Lower lobe of right lung (tissue), 2 donors: ENCODE results near the gene SAP30BP. TPM values are rescaled to one million over a fixed set of nuclear protein-coding genes. Genes with fewer than 3 reads are reported as not detected.

Experiments
- ATAC-seq, 2 donors: fragments of 200-7000 bp; cut with Tn5 transposase; one replicate each; pipeline ENCODE4 v1.9.1; 2020 to 2022; ENCODE audit warnings: mild to moderate bottlenecking in 2 of 2, moderate library complexity in 2 of 2
- DNase-seq: peaks from one replicate; pipeline ENCODE4 v3.0.0-alpha.2; 2020
- H3K27ac ChIP-seq: fragments of 200-600 bp; one replicate; pipeline ENCODE4 v1.8.0; 2022
- H3K27me3 ChIP-seq: fragments of 200-600 bp; one replicate; pipeline ENCODE4 v1.8.0; 2022; ENCODE audit warnings: low read depth
- H3K36me3 ChIP-seq: fragments of 200-600 bp; one replicate; pipeline ENCODE4 v1.8.0; 2022; ENCODE audit warnings: mild to moderate bottlenecking
- H3K4me1 ChIP-seq: fragments of 200-600 bp; one replicate; pipeline ENCODE4 v1.8.0; 2022
- H3K4me3 ChIP-seq: fragments of 200-600 bp; one replicate; pipeline ENCODE4 v1.8.0; 2022; ENCODE audit warnings: mild to moderate bottlenecking
- H3K9me3 ChIP-seq: fragments of 200-600 bp; one replicate; pipeline ENCODE4 v1.8.0; 2022
- intact Hi-C: fragments of 100-400 bp; cut with DNase I; formaldehyde crosslinking; loops from one replicate; pipeline ENCODE4 v1.11.0; 2022
- total RNA-seq: library from RNA; stranded (reverse); fragmentation: NEBNext Ultra II Directional; extraction: Animal tissue kit (Norgen Biotek cat#: 25700); gene quantifications from one replicate; pipeline ENCODE4 v1.2.1, GENCODE V29; 2021
- TF ChIP-seq, protein P1 (sequence below): fragments of 200-600 bp; IDR thresholded peaks from one replicate; pipeline ENCODE4 v1.8.0; 2022; ENCODE audit warnings: antibody characterized with exemption, mild to moderate bottlenecking
- donor health status: DM: no; HTN: yes; CAD: no; lungs with severe emphysema.

SAP30BP gene
- total RNA-seq, 1 donor from 2014 or later: 73.0 TPM

DNA sequence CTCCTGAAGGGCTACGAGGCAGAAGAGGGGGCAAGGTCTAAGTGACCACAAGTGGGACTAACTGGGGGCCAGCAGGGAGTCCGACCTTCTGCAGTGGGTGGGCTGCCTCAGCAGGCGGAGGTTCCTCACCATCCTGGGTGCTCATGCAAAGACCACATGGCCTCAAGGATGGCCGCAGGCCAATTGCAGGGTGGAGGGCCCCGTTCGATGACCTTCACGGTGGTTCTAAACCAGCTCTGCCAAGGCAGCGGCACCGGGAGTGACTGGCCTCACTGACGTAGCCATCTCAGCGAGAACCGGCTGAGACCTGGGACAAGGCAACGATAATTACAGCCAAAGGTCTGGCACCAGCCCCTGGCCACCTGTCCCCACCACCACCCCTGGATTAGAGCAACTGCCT lies 28.2 kb upstream of the SAP30BP start:
- peaks cover 3% of the 10 kb centered on the region for H3K36me3 ChIP-seq
- no peaks in the 10 kb centered on the region for H3K9me3 ChIP-seq
- H3K27me3 ChIP-seq: no peaks in the 10 kb centered on the region
- peaks cover 40% of the 10 kb centered on the region for H3K4me1 ChIP-seq
- ATAC-seq: no peak
- DNase-seq: peak; percentile 43
- H3K27ac ChIP-seq: peak overlapping the region; percentile 48
- H3K4me3 ChIP-seq: no peak overlapping the region
- TF ChIP-seq, protein P1, sequence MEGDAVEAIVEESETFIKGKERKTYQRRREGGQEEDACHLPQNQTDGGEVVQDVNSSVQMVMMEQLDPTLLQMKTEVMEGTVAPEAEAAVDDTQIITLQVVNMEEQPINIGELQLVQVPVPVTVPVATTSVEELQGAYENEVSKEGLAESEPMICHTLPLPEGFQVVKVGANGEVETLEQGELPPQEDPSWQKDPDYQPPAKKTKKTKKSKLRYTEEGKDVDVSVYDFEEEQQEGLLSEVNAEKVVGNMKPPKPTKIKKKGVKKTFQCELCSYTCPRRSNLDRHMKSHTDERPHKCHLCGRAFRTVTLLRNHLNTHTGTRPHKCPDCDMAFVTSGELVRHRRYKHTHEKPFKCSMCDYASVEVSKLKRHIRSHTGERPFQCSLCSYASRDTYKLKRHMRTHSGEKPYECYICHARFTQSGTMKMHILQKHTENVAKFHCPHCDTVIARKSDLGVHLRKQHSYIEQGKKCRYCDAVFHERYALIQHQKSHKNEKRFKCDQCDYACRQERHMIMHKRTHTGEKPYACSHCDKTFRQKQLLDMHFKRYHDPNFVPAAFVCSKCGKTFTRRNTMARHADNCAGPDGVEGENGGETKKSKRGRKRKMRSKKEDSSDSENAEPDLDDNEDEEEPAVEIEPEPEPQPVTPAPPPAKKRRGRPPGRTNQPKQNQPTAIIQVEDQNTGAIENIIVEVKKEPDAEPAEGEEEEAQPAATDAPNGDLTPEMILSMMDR: no peak
- intact Hi-C loops: no loop called here

DNA sequence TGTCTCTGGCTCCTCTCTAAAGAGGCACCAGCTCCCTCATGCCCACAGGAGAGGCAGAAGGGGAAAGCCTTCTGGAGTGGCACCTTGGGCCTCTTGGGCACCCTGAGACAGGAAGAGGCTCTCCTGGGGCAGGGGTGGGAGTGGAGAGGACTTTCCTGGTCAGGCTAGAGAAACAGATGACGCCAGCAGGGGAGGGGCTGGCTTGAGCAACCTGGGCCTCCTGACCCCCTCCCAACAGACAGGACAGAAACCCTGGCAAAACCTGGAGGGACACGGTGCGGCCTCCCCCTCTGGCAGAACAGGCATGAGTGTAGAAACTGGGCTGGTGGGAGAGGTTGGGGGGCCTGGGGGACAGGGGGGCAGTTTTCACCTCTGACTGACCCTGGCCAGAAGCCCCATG lies 27.8 kb upstream of the SAP30BP start:
- Histone ChIP-seq H3K4me1 (peaks cover 38% of the 10 kb centered on the region), H3K27ac (peak overlapping the region; percentile 48), H3K9me3 (no peaks in the 10 kb centered on the region), H3K4me3 (no peak overlapping the region), H3K27me3 (no peaks in the 10 kb centered on the region), H3K36me3 (peaks cover 3% of the 10 kb centered on the region)
- intact Hi-C loops: no loop called here
- ATAC-seq (peak; percentile 2 to 17), DNase-seq (peak; percentile 57)
- TF ChIP-seq, protein P1: no peak

- no peak overlapping the region for H3K4me3 ChIP-seq
- DNase-seq: peak; percentile 73
- ATAC-seq: peak; percentile 54 to 66
- TF ChIP-seq, protein P1: no peak
- intact Hi-C loops: no loop called here
- H3K9me3 ChIP-seq: no peaks in the 10 kb centered on the region
- H3K27ac ChIP-seq: peak overlapping the region; percentile 48
- H3K27me3 ChIP-seq: no peaks in the 10 kb centered on the region
- peaks cover 37% of the 10 kb centered on the region for H3K4me1 ChIP-seq
- peaks cover 3% of the 10 kb centered on the region for H3K36me3 ChIP-seq
These were observed 27.2 kb upstream of the SAP30BP start for GRCh38 chr17:75639771-75640555.

GRCh38 chr17:75640556-75641119 lies 26.5 kb upstream of the SAP30BP start:
- no peaks in the 10 kb centered on the region for H3K27me3 ChIP-seq
- H3K4me1 ChIP-seq: peaks cover 36% of the 10 kb centered on the region
- no peak for DNase-seq
- peaks cover 3% of the 10 kb centered on the region for H3K36me3 ChIP-seq
- H3K27ac ChIP-seq: no peak overlapping the region
- no peak overlapping the region for H3K4me3 ChIP-seq
- ATAC-seq: no peak
- no peaks in the 10 kb centered on the region for H3K9me3 ChIP-seq
- intact Hi-C loops: no loop called here
- TF ChIP-seq, protein P1: no peak

DNA sequence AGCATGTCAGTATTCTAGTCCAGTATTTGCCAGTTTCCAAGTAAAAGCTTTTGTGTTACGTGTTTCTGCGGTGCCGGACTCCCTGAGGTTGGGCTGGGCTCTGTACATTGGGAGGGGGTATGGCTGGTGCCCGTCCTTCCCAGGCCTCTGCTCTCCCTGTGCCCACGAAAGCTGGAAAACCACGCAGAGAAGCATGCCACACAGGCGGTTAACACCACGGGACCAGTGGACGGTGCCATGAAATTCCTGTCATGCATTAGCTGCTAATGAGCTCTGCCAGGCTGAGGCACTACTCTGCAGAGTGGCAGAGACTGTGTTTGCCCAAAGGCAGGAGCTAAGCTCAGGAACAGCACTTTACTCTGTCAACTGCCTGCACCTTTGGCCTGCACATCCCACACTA lies 25.8 kb upstream of the SAP30BP start:
- Histone ChIP-seq H3K4me1 (peaks cover 36% of the 10 kb centered on the region), H3K36me3 (peaks cover 3% of the 10 kb centered on the region), H3K9me3 (no peaks in the 10 kb centered on the region), H3K4me3 (no peak overlapping the region), H3K27me3 (no peaks in the 10 kb centered on the region), H3K27ac (peak overlapping the region; percentile 71)
- TF ChIP-seq, protein P1: no peak
- intact Hi-C loops: no loop called here
- ATAC-seq (no peak), DNase-seq (no peak)
